K562 (cell line): ENCODE results near the gene SCRG1. TPM values are rescaled to one million over a fixed set of nuclear protein-coding genes. Genes with fewer than 3 reads are reported as not detected.

Experiments used
- ELF1 ChIP-seq: fragments of 200-800 bp; sonication (Bioruptor generic); IDR thresholded peaks from 2 replicates; pipeline ENCODE4 v1.6.1; 2016; ENCODE audit warnings: missing genetic modification characterization, missing compliant biosample characterization
- FOXA1 ChIP-seq: fragments of 450-650 bp; IDR thresholded peaks from 2 replicates; pipeline ENCODE4 v1.6.1; 2016; ENCODE audit warnings: mild to moderate bottlenecking, borderline replicate concordance
- FOXP1 ChIP-seq: sonication (generic); formaldehyde crosslinking; IDR thresholded peaks from 2 replicates; pipeline ENCODE4 v1.8.0; 2022; ENCODE audit warnings: mild to moderate bottlenecking, missing genetic modification reagents
- GATAD2B ChIP-seq: fragments of 450-650 bp; IDR thresholded peaks from 2 replicates; pipeline ENCODE4 v1.6.1; 2017; ENCODE audit warnings: mild to moderate bottlenecking, borderline replicate concordance
- HLTF ChIP-seq: fragments of 450-650 bp; IDR thresholded peaks from 2 replicates; pipeline ENCODE4 v1.6.1; 2016
- HNRNPL ChIP-seq: fragments of 200-400 bp; formaldehyde crosslinking; IDR thresholded peaks from 2 replicates; pipeline ENCODE4 v1.6.1; 2017; ENCODE audit warnings: low read depth, mild to moderate bottlenecking, low read length
- HOMEZ ChIP-seq: fragments of 250-450 bp; sonication (Bioruptor Pico); IDR thresholded peaks from 2 replicates; pipeline ENCODE4 v1.4.0; 2020; ENCODE audit warnings: mild to moderate bottlenecking, moderate library complexity
- KAT8 ChIP-seq: fragments of 450-650 bp; IDR thresholded peaks from 2 replicates; pipeline ENCODE4 v1.6.1; 2016; ENCODE audit warnings: low read depth, mild to moderate bottlenecking
- NCOA4 ChIP-seq: fragments of 450-650 bp; IDR thresholded peaks from 2 replicates; pipeline ENCODE4 v1.6.1; 2018; ENCODE audit warnings: mild to moderate bottlenecking; ENCODE audit not compliant: partially characterized antibody
- POU5F1 ChIP-seq: fragments of 150-350 bp; IDR thresholded peaks from 2 replicates; pipeline ENCODE4 v1.6.1; 2014; ENCODE audit warnings: borderline replicate concordance, low read length, low read depth, mild to moderate bottlenecking; ENCODE audit not compliant: partially characterized antibody
- SMC3 ChIP-seq: conservative IDR thresholded peaks from 2 replicates; pipeline ENCODE4 v1.6.1; 2011; ENCODE audit warnings: low read depth, low read length, improper control_type of control experiment; ENCODE audit not compliant: insufficient read depth
- SRSF7 ChIP-seq: fragments of 200-400 bp; formaldehyde crosslinking; optimal IDR thresholded peaks from 2 replicates; pipeline ENCODE3; 2017; ENCODE audit warnings: mild to moderate bottlenecking, low read depth, low read length
- TFAM ChIP-seq: fragments of 250-450 bp; sonication (Bioruptor Pico); conservative IDR thresholded peaks from 2 replicates; pipeline ENCODE4 v1.5.0; 2021; ENCODE audit warnings: mild to moderate bottlenecking, moderate library complexity
- TOE1 ChIP-seq, 2 experiments: fragments of 450-650 bp in 1 of 2; sonication (generic) in 1 of 2; formaldehyde crosslinking in 1 of 2; IDR thresholded peaks; 2 replicates each; pipeline versions ENCODE4 v1.7.1 to v1.8.0; 2016 to 2022; ENCODE audit warnings: borderline replicate concordance in 2 of 2, mild to moderate bottlenecking in 2 of 2, antibody characterized with exemption in 1 of 2, inconsistent platforms in 1 of 2, low read depth in 1 of 2, missing genetic modification reagents in 1 of 2, moderate library complexity in 1 of 2
- ZBTB33 ChIP-seq: sonication (generic); formaldehyde crosslinking; IDR thresholded peaks from 2 replicates; pipeline ENCODE4 v1.8.1; 2023; ENCODE audit warnings: mild to moderate bottlenecking, missing genetic modification reagents
- ZBTB34 ChIP-seq: fragments of 250-450 bp; sonication (Bioruptor Pico); IDR thresholded peaks from 2 replicates; pipeline ENCODE4 v1.8.0; 2021; ENCODE audit warnings: mild to moderate bottlenecking, moderate library complexity
- ZFP91 ChIP-seq: sonication (generic); formaldehyde crosslinking; IDR thresholded peaks from 2 replicates; pipeline ENCODE4 v1.8.0; 2022; ENCODE audit warnings: mild to moderate bottlenecking, missing genetic modification reagents
- ZKSCAN3 ChIP-seq: fragments of 250-450 bp; sonication (Bioruptor Pico); IDR thresholded peaks from 2 replicates; pipeline ENCODE4 v1.4.0; 2020
- ZNF184 ChIP-seq: sonication (generic); formaldehyde crosslinking; IDR thresholded peaks from 2 replicates; pipeline ENCODE4 v1.5.0; 2020; ENCODE audit warnings: missing genetic modification reagents
- ZNF263 ChIP-seq: sonication (generic); formaldehyde crosslinking; IDR thresholded peaks from 2 replicates; pipeline ENCODE4 v1.8.0; 2022; ENCODE audit warnings: mild to moderate bottlenecking, missing genetic modification reagents, borderline replicate concordance
- ZNF316 ChIP-seq: fragments of 450-650 bp; IDR thresholded peaks from 2 replicates; pipeline ENCODE4 v1.6.1; 2016
- ZNF384 ChIP-seq: IDR thresholded peaks from 2 replicates; pipeline ENCODE4 v1.6.1; 2012; ENCODE audit warnings: low read depth, low read length, improper control_type of control experiment
- polyA plus RNA-seq, 8 experiments: library from polyadenylated mRNA; depleted of rRNA in 4 of 8; stranded (reverse) in 5 of 8; unstranded in 3 of 8; fragments of >200 nt; fragmentation: Nextera tagmentation in 2 of 8; fragmentation: Illumina TruSeq in 1 of 8; extraction: Ambion mirVana in 2 of 8; extraction: Trizol in 1 of 8; gene quantifications; 2 replicates each; pipeline versions ENCODE4 v1.2.1 to v1.2.3, GENCODE V29; 2011 to 2014; ENCODE audit warnings: inconsistent platforms in 1 of 8, missing spikeins in 1 of 8
- total RNA-seq, 7 experiments: library from RNA; depleted of rRNA in 6 of 7; stranded (reverse); fragments of >200 nt in 6 of 7; fragmentation: Illumina TruSeq in 2 of 7; extraction: Trizol in 2 of 7; gene quantifications; 2 replicates each; pipeline versions ENCODE4 v1.2.1 to v1.2.3, GENCODE V29; 2011 to 2021; ENCODE audit warnings: low replicate concordance in 1 of 7

The SCRG1 gene
- total and polyA plus RNA-seq, 9 of the 15 experiments (the other 6 are each of a cell fraction or from before 2014, with no cell fraction given): 0.01 TPM; not detected in 7

- no peak for TF ChIP-seq TFAM
- no peak for TF ChIP-seq KAT8
- TF ChIP-seq ZNF384: no peak
- TF ChIP-seq SMC3: no peak
- TF ChIP-seq FOXP1: peak; percentile 89
- TF ChIP-seq ZFP91: no peak
- TF ChIP-seq HLTF: 0 out of 2 replicates have a peak, but pooled peaks have one; percentile 18
- no peak for TF ChIP-seq SRSF7
- peak; percentile 57; the same call in 1 of the 2 replicates for TF ChIP-seq GATAD2B
- no peak for TF ChIP-seq ZNF184
- no peak for TF ChIP-seq HNRNPL
- TF ChIP-seq HOMEZ (CRISPR knock-in tag): no peak
- no peak for TF ChIP-seq ZNF263
- TF ChIP-seq NCOA4: no peak
- TF ChIP-seq TOE1 (IDR thresholded peaks at IDR 0.05; ENCODE audit: borderline replicate concordance): no peak; the same call in 1 of the 2 replicates
- TF ChIP-seq TOE1 (CRISPR knock-in tag; IDR thresholded peaks at IDR 0.05; ENCODE audit: borderline replicate concordance, low read depth): no peak
- 0 out of 2 replicates have a peak, but pooled peaks have one; percentile 10 for TF ChIP-seq ELF1 (tag)
- no peak for TF ChIP-seq ZKSCAN3 (CRISPR knock-in tag)
- TF ChIP-seq FOXA1: no peak
- TF ChIP-seq ZBTB33 (CRISPR knock-in tag): no peak; the same call in 1 of the 2 replicates
- TF ChIP-seq ZBTB34 (CRISPR knock-in tag): no peak
- TF ChIP-seq ZNF316: 0 out of 2 replicates have a peak, but pooled peaks have one; percentile 1
- no peak for TF ChIP-seq POU5F1
Measured at GRCh38 chr4:173334891-173335752, 63.8 kb downstream of the SCRG1 start (continued).
